Fibroblast of skin of scalp (primary cell): ENCODE measurements around the gene OR10P1. TPM values are rescaled to one million over a fixed set of nuclear protein-coding genes. Genes with fewer than 3 reads are reported as not detected.
"Not testable (repeated sequence)": the region's sequence is repeated elsewhere in the genome, so short reads cannot be mapped to it uniquely, and the experiment has no call there.

ENCODE experiments used
- DNase-seq: peaks from one replicate; pipeline ENCODE4 v3.0.0-alpha.2; 2013
- polyA plus RNA-seq, 2 experiments: library from polyadenylated mRNA; unstranded; fragments of 120-200 nt; gene quantifications; one replicate each; pipeline ENCODE4 v1.2.1, GENCODE V29; 2013; ENCODE audit not compliant: insufficient read length in 2 of 2

OR10P1 gene
- not detected for polyA plus RNA-seq (2013, experiment 1 of 2; ENCODE audit: insufficient read length)
- polyA plus RNA-seq (2013, experiment 2 of 2; ENCODE audit: insufficient read length) = not detected

GRCh38 chr12:55636853-55637252 lies at the start of gene OR10P1:
OR10P1 (plus strand) TSS chr12:55636892; CDS start chr12:55636892, 0 bp downstream.
- no peak for DNase-seq

DNA sequence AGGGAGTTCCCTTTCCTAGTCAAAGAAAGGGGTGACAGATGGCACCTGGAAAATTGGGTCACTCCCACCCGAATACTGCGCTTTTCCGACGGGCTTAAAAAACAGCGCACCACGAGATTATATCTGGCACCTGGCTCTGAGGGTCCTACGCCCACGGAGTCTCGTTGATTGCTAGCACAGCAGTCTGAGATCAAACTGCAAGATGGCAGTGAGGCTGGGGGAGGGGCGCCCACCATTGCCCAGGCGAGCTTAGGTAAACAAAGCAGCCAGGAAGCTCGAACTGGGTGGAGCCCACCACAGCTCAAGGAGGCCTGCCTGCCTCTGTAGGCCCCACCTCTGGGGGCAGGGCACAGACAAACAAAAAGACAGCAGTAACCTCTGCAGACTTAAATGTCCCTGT lies 46.5 kb upstream of the OR10P1 start:
- not testable (repeated sequence) for DNase-seq

DNA sequence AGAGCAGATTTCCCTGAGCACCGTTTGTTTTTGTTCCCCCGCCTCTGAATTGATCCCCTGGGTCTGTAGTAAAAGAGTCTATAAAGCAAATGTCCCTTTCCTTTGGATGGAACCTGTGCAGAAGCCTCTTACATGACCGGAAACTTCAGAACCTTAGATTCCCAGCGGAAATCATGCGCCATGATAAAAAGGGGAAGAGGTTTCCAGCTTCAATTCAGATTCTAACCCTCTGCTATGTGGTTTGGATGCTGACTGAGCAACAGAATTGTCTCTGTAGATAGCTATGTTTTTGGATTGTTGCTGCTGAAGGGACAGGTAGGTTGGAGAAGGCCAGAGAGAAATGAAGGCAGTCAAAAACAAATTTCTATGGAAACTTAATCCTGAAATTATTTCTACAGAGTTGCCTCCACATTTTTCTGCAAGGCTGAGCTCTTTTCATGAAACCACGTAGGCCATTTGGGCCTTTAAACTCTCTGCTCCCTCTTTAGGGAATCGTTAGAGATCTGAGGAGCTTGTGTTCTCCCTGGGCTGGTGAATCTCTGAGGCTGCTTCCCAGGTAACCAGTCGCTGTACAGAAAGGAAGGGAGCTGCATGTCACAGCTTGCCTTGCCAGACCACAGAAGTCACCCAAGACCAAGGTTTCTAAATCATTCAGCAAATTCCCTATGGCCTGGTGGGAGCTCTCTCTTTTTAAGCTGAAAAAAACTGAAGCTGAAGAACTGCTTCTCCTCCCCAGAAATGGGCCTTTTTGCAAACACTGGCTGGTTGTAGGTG lies 28.7 kb upstream of the OR10P1 start:
- no peak for DNase-seq

GRCh38 chr12:55610598-55610997 lies 26.1 kb upstream of the OR10P1 start:
- DNase-seq = no peak

DNA sequence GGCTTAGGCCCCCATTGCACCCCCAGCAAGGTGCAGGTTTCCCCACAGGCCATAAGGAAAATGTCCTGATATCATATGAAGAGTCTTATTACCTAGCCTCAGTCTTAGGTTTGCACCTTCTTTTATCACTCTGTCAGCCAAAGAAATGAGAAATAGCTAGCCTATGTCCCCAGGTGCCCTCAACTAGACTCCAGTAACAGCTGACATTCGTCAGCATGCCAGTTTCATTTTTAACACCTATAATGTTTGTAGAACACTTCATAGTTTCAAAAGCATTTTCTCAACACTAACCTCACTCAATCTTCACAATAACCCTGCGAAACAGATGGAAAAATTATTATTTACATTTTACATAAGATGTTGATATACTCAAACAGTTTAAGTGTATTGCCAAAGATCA lies 24.0 kb upstream of the OR10P1 start:
- no peak for DNase-seq

- DNase-seq = no peak
Measured at GRCh38 chr12:55614764-55615163, 21.9 kb upstream of the OR10P1 start.

GRCh38 chr12:55619354-55620138 lies 17.1 kb upstream of the OR10P1 start:
- peak; percentile 93 for DNase-seq

- DNase-seq = no peak
Measured at GRCh38 chr12:55624056-55624455, 12.6 kb upstream of the OR10P1 start.

GRCh38 chr12:55626154-55626553 lies 10.5 kb upstream of the OR10P1 start:
- no peak for DNase-seq

DNA sequence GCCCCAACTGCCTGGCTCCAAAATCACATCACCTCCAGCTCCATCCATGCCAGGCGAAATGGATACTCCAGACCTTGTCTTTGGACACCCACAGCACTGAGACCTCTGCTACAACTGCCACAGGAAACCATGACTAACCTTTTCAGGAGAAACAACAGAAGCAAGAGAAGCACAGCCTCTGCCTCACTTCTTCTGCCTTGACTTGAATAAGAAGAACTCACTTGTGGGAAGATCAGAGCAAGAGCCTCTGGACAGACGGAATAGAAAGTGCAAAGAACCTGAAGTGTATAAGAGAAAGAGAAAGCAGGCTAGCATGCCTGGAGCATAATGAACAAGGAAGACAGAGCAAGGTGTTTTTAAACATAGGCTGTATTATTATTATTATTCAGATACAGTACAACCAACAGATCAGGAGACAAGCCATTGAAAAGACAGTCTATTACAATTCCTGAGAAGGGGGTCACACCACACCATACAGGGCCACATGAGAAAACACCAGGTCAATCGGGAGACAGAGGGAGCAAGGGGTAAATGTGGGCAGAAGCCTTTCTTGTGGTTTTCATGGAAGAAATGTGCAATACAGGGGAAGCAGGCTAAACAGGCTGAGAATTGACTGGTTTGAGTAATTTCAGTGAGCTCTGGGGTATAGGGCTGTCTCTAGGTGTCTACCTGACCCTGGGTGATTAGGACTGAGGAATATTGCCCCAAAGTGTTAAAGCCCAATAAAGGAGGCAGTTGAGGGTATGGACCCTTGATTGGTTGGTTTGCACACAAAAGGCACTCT lies 7.4 kb upstream of the OR10P1 start:
- DNase-seq = no peak

DNA sequence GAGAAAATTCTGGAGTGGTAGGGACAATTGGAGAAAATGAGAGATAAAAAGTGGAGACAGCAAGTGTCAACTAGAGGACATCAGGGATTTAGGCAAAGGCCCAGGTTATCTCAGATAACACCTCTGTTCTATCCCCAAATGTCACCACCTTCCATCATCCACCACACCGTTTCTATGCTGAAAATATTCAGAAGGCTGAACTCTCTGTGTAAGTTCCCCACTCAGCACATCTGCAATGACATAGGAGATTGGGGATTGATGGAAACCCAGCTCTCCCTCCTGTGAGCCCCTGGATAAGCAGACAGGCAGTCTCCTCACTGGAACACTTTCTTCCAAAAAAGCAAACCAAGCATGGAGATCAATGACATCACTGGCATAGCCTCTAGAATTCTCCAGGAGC lies 5.6 kb upstream of the OR10P1 start:
- no peak for DNase-seq

GRCh38 chr12:55631733-55632132 lies 5.0 kb upstream of the OR10P1 start:
- no peak for DNase-seq

DNA sequence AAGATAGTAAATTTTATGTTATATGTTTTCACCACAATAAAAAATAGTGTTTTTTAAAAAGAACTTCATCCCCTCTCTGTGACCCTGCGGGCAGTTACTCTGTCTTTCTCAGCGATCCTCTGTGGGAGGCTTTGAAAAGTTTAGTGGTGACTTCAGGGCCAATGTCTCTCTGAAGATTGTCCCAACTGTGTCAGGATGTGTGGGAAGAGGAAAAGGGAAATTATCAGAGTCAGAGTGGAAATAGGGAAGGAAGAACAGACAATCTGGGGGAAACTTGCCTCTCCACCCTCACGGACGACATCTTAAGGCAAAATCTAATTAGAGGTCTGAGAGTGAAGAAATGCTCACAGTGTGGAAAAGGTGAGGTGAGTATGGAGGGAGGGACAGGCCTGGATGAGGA lies 3.5 kb upstream of the OR10P1 start:
- no peak for DNase-seq

GRCh38 chr12:55636116-55636655 lies 506 bp upstream of the OR10P1 start:
- DNase-seq = no peak

- no peak for DNase-seq
Measured at GRCh38 chr12:55637467-55637866, 775 bp downstream of the OR10P1 start.

- no peak for DNase-seq
Measured at GRCh38 chr12:55641595-55641994, 4.9 kb downstream of the OR10P1 start.

- DNase-seq = no peak
Measured at GRCh38 chr12:55642267-55642666, 5.6 kb downstream of the OR10P1 start.

DNA sequence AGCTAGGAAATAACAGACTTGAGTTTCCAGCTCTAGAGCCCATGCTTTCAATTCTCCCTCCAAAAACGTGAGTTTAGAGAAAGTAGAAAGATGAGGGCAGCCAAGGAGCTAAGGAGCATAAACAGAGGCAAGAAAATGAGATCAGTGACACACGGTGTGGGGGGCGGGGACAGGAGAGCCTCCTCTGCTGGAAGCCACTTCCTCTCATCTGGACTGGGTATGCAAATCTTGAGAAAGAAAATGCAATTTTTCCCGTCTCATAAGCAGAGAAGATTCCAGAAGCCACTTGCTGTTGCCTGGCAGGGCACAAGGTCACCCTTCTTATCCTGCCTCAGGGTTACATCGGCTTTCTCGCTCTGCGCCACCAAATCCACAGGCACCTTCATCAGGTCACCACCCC lies 6.0 kb downstream of the OR10P1 start:
- DNase-seq = no peak

GRCh38 chr12:55644591-55644990 lies 7.9 kb downstream of the OR10P1 start:
- no peak for DNase-seq

DNA sequence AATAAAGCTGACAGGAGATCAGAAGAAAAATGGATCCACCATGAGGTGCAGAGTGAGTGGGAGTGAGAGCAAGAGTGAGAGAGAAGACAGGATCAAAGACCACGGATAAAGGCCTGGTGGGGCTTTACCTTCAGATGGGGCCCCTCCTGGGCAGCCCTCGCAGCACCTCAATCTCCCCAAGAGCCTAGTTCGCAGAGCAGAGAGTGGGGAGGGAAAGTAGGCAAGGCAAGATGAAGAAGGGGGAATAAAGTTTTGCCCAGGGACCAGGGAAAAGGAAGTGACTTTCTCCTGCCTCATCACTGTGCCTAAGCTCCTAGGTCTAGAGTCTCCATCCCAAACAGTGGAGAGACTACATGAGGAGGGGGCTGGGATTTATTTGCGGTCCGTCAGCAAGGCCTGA lies 10.3 kb downstream of the OR10P1 start:
- DNase-seq = no peak

DNA sequence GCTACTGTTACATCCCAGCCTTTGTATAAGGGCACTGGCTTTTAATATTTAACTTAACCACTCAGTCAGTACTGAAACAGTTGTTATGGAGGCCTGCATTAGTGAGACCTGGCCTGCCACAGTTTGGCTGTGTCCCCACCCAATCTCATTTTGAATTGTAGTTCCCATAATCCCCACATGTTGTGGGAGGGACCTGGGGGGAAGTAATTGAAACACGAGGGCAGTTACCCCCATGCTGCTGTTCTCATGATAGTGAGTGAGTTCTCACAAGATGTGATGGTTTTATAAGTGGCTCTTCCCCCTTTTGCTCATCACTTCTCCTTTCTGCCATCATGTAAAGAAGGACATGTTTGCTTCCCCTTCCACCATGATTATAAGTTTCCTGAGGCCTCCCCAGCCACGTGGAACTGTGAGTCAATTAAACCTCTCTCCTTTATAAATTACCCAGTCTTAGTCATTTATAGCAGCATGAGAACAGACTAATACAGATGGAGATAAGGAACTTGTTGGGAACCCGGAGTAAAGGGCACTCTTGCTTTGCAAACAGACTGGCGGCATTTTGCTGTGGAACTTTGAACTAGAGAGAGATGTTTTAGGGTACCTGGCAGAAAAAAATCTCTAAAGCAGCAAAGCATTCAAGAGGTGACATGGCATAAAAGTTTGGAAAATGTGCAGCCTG lies 14.1 kb downstream of the OR10P1 start:
- not testable (repeated sequence) for DNase-seq

- no peak for DNase-seq
Measured at GRCh38 chr12:55651299-55651683, 14.6 kb downstream of the OR10P1 start.
